Psoas muscle (tissue), 8 donors: ENCODE results near the gene ONECUT3. TPM values are rescaled to one million over a fixed set of nuclear protein-coding genes. Genes with fewer than 3 reads are reported as not detected.

Experiments
- ATAC-seq, 4 donors: fragments of 200-7000 bp; cut with Tn5 transposase; one replicate each; pipeline ENCODE4 v1.9.1; 2020; ENCODE audit warnings: moderate library complexity in 3 of 4, mild to moderate bottlenecking in 2 of 4
- DNase-seq, 2 donors: peaks; one replicate each; pipeline ENCODE4 v3.0.0-alpha.2; 2020
- H3K27ac ChIP-seq: fragments of 200-600 bp; one replicate; pipeline ENCODE4 v1.8.0; 2022
- H3K27me3 ChIP-seq, 3 donors: fragments of 200-600 bp in 1 of 3; one replicate each; pipeline versions ENCODE4 v1.6.1 to v1.8.0; 2013 to 2022; ENCODE audit warnings: low read length in 2 of 3, mild to moderate bottlenecking in 2 of 3, moderate library complexity in 1 of 3; ENCODE audit not compliant: insufficient read depth in 3 of 3
- H3K36me3 ChIP-seq, 2 donors: fragments of 200-600 bp in 1 of 2; one replicate each; pipeline versions ENCODE4 v1.6.1 to v1.8.0; 2013 to 2022; ENCODE audit warnings: low read depth in 1 of 2, mild to moderate bottlenecking in 1 of 2, moderate library complexity in 1 of 2; ENCODE audit not compliant: insufficient read depth in 1 of 2
- H3K4me1 ChIP-seq: fragments of 200-600 bp; one replicate; pipeline ENCODE4 v1.8.0; 2022
- H3K4me3 ChIP-seq: fragments of 200-600 bp; one replicate; pipeline ENCODE4 v1.8.0; 2022; ENCODE audit warnings: mild to moderate bottlenecking
- H3K9me3 ChIP-seq: fragments of 200-600 bp; one replicate; pipeline ENCODE4 v1.8.0; 2022
- CTCF ChIP-seq: fragments of 200-600 bp; IDR thresholded peaks from one replicate; pipeline ENCODE4 v1.8.0; 2022; ENCODE audit warnings: antibody characterized with exemption
- WGBS, 3 donors: extraction: QIAGEN DNeasy Blood & Tissue Kit; methylation state at CpG; one replicate each; pipeline versions ENCODE4 v1.1.6 to v1.1.7; 2013; 5-methylcytosine and 5-hydroxymethylcytosine counted together
- intact Hi-C, 2 donors: fragments of 100-400 bp; cut with DNase I; formaldehyde crosslinking; loops; one replicate each; pipeline versions ENCODE4 v1.11.0 to v1.14.2; 2022
- polyA plus RNA-seq, 3 donors: library from polyadenylated mRNA; stranded (reverse); fragments of 200-250 nt; gene quantifications; one replicate each; pipeline ENCODE4 v1.2.3, GENCODE V29; 2013
- total RNA-seq, 4 donors: library from RNA; stranded (reverse); fragmentation: NEBNext Ultra II Directional in 2 of 4; extraction: Animal tissue kit (Norgen Biotek cat#: 25700) in 2 of 4; gene quantifications; one replicate each; pipeline versions ENCODE4 v1.2.1 to v1.2.4, GENCODE V29; 2021 to 2023
- donor health status: healthy with polysubstance abuse.
- donor health status: DM: no; HTN: no; CAD: no; lungs with moderate emphysema.
- donor health status: Bipolar disorder and iron deficiency.
- donor health status: healthy.
- donor health status: DM: yes; HTN: yes; CAD: no.
- donor health status: DM: no; HTN: no; CAD: no.
- donor health status: DM: no; HTN: no; CAD: no.
- donor health status: DM: yes; HTN: yes; CAD: no.

The ONECUT3 gene
- total and polyA plus RNA-seq, 7 donors: not detected

DNA sequence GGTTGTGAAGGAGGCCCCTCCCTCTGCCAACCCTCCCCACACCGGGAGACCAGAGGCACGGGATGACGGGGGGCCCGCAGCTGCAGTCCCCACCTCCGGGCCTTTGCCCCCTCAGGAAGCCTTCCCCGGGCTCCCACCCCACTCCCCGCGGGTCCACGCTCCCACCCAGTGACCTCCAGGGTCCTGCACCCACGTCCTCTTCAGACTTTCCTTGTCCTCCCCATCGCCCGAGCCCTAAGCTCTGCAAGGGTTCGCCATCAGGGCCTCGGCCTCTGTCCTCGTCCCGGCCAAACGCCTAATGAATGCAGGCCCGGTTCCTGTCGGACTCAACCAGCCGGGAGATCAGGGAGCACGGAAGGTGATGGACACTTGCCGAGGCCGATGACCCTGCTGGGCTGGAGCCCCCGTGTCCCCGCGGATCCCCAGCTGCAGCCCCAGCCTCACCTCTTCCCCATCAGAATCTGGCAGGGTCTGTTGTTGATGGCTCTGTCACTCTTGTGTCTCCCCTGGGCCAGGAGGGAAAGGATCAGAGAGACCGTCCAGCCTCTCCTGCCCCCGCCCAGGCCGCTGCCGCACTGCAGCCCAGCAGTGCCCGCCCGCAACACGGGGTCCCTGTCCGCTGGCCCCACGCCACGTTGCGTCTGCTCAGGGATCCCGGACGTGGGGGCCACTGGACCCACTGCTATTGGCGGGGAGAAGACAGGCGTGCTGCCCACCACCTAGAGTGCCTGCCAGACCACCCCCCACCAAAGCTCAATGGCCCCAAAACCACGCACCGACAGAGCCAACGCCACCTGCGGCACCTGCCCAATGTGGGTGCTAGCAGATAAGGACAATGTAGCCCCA, 53.1 kb downstream of the ONECUT3 start:
- no peak for TF ChIP-seq CTCF
- no peaks in the 10 kb centered on the region for H3K9me3 ChIP-seq
- no peak overlapping the region for H3K4me3 ChIP-seq
- intact Hi-C loops: no loop called here
- 62 to 71% (median 68%) methylated on average over 38 to 45 of the region's 45 CpGs for WGBS, 3 donors
- H3K36me3 ChIP-seq: no peaks in the 10 kb centered on the region
- DNase-seq (peak in 1 of 2 donors; percentile 49), ATAC-seq (no peak)
- no peak overlapping the region for H3K27ac ChIP-seq
- H3K27me3 ChIP-seq: peaks cover 0 to 2% (median 0%) of the 10 kb centered on the region in 3 donors
- H3K4me1 ChIP-seq: no peaks in the 10 kb centered on the region

- WGBS, 3 donors: 43 to 50% (median 46%) methylated on average over 27 to 28 of the region's 28 CpGs
- Histone ChIP-seq H3K9me3 (no peaks in the 10 kb centered on the region), H3K4me3 (no peak overlapping the region), H3K4me1 (peaks cover 5% of the 10 kb centered on the region), H3K36me3 (no peaks in the 10 kb centered on the region), H3K27me3 (peaks cover 0 to 2% (median 0%) of the 10 kb centered on the region in 3 donors), H3K27ac (no peak overlapping the region)
- intact Hi-C loops: no loop called here
- ATAC-seq: no peak
- TF ChIP-seq CTCF: no peak
- DNase-seq: peak in 1 of 2 donors; percentile 39
These were observed 53.9 kb downstream of the ONECUT3 start for GRCh38 chr19:1807030-1807694.

DNA sequence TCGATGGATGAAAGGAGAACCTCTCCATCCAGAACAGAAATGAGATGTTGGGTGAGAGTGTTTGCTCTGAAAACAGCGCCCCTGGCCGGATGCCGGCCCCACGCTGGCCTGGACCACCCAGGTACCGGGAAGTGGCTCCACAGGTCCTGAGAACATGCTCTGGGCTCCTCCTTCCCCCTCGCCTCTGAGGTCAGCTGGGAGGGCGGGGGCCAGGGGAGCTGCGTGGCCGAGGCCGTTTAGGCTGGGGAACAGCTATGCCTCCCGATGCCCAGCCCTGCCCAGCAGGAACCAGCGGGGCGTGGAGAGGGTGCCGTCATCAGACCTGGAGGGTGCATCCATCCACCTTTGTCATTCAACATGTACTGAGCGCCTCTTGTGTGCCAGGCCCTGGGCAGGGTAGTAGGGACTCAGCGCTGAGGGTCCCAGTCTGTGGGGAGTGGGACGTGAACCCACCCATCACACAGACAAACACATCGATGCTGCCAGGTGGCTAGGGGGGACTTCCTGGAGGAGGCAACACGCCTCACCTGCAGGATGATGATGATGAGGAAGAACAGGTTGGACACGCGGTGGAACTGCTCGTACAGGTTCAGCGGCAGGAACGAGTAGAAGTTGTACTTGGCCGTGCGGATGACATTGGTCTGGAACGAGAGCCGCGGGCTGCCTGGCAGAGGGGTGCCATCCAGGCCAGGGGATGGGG, 54.5 kb downstream of the ONECUT3 start:
- Histone ChIP-seq H3K4me3 (no peak overlapping the region), H3K27ac (no peak overlapping the region), H3K9me3 (no peaks in the 10 kb centered on the region), H3K36me3 (no peaks in the 10 kb centered on the region), H3K4me1 (peaks cover 5% of the 10 kb centered on the region), H3K27me3 (peaks cover 0 to 2% (median 0%) of the 10 kb centered on the region in 3 donors)
- no peak for TF ChIP-seq CTCF
- WGBS, 3 donors: 61 to 69% (median 64%) methylated on average over 30 of the region's 30 CpGs
- DNase-seq (peak in 1 of 2 donors; percentile 48), ATAC-seq (no peak)
- intact Hi-C loops: no loop called here

DNA sequence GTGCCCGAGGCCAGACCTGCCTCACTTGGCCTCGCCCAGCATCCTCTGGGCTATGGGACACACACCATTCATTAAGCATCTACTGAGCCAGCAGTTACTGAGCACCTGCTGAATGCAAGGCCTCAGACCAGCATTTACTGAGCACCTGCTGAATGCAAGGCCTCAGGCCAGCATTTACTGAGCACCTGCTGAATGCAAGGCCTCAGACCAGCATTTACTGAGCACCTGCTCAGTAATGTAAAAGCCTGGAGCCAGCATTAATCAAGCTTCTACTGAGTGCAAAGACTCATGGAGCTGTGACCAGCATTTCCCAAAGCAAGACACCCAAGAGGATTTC, 55.1 kb downstream of the ONECUT3 start:
- DNase-seq: no peak
- no peak for ATAC-seq
- 69 to 93% (median 80%) methylated on average over 2 of the region's 2 CpGs for WGBS, 3 donors
- Histone ChIP-seq H3K36me3 (no peaks in the 10 kb centered on the region), H3K4me1 (peaks cover 5% of the 10 kb centered on the region), H3K9me3 (no peaks in the 10 kb centered on the region), H3K27me3 (no peaks in the 10 kb centered on the region), H3K27ac (no peak overlapping the region), H3K4me3 (no peak overlapping the region)
- TF ChIP-seq CTCF: no peak
- intact Hi-C loops: no loop called here
